Activated naive CD8-positive, alpha-beta T cell treated with anti-CD3 and anti-CD28 coated beads, Interleukin-2, amount 10 ng/mL, durations not matched to agents 7 days and 5 days (primary cell): ENCODE data around the gene DNAJB8. TPM values are rescaled to one million over a fixed set of nuclear protein-coding genes. Genes with fewer than 3 reads are reported as not detected.

Experiments used
- ATAC-seq: fragments of 150-1000 bp; cut with Tn5 transposase; one replicate; pipeline ENCODE4 v1.10.0; 2021; ENCODE audit warnings: low read depth, moderate library complexity
- POLR2A ChIA-PET: fragments of 350-600 bp; sonication (Branson Sonifier 250); formaldehyde crosslinking; loops from one replicate; lab custom pipeline; 2021; ENCODE audit warnings: antibody characterized with exemption; lab: Charles Lee
- DNase-seq: peaks from one replicate; pipeline ENCODE4 v3.0.0; 2021
- H3K27ac Mint-ChIP-seq: one replicate; pipeline ENCODE4 v1.8.0; 2022; ENCODE audit warnings: mild to moderate bottlenecking, mixed read lengths
- H3K27me3 Mint-ChIP-seq: one replicate; pipeline ENCODE4 v1.8.0; 2022; ENCODE audit warnings: mild to moderate bottlenecking, moderate library complexity, mixed read lengths
- H3K36me3 Mint-ChIP-seq: one replicate; pipeline ENCODE4 v1.8.0; 2021; ENCODE audit warnings: mild to moderate bottlenecking, mixed read lengths
- H3K4me1 Mint-ChIP-seq: one replicate; pipeline ENCODE4 v1.8.0; 2021; ENCODE audit warnings: mixed read lengths
- H3K4me3 Mint-ChIP-seq: one replicate; pipeline ENCODE4 v1.8.0; 2022; ENCODE audit warnings: mild to moderate bottlenecking, moderate library complexity, mixed read lengths
- H3K9me3 Mint-ChIP-seq: one replicate; pipeline ENCODE4 v1.8.0; 2021; ENCODE audit warnings: mixed read lengths
- total RNA-seq, 2 experiments: library from RNA; stranded (reverse); gene quantifications; one replicate each; pipeline ENCODE4 v1.2.3, GENCODE V29; 2021

The DNAJB8 gene
- total RNA-seq, 2 experiments from 2014 or later: not detected

GRCh38 chr3:128490915-128491690 lies 24.4 kb upstream of the DNAJB8 start:
- no peaks in the 10 kb centered on the region for H3K9me3 Mint-ChIP-seq
- peaks cover 80% of the 10 kb centered on the region for H3K27me3 Mint-ChIP-seq
- POLR2A ChIA-PET: no interaction called here
- H3K4me3 Mint-ChIP-seq: no peak overlapping the region
- no peaks in the 10 kb centered on the region for H3K36me3 Mint-ChIP-seq
- no peak overlapping the region for H3K27ac Mint-ChIP-seq
- ATAC-seq (no peak), DNase-seq (no peak)
- peaks cover 14% of the 10 kb centered on the region for H3K4me1 Mint-ChIP-seq

DNA sequence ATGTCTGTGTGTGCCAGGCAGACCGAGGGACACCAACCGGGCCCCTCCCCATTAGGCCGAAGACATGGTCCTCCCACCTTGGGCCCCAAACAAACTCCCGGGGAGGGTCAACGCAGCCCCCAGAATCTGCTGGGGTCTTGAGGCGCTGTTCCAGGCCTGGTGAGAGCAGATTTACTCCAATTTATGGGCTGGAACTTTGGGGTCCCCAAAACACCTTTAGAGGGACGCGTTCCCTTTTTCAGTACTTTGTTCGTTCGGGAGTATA lies 23.9 kb upstream of the DNAJB8 start:
- POLR2A ChIA-PET: no interaction called here
- Mint-ChIP-seq H3K27ac (no peak overlapping the region), H3K36me3 (no peaks in the 10 kb centered on the region), H3K9me3 (no peaks in the 10 kb centered on the region), H3K4me3 (no peak overlapping the region), H3K4me1 (peaks cover 14% of the 10 kb centered on the region), H3K27me3 (peaks cover 80% of the 10 kb centered on the region)
- ATAC-seq: no peak
- DNase-seq: no peak

DNA sequence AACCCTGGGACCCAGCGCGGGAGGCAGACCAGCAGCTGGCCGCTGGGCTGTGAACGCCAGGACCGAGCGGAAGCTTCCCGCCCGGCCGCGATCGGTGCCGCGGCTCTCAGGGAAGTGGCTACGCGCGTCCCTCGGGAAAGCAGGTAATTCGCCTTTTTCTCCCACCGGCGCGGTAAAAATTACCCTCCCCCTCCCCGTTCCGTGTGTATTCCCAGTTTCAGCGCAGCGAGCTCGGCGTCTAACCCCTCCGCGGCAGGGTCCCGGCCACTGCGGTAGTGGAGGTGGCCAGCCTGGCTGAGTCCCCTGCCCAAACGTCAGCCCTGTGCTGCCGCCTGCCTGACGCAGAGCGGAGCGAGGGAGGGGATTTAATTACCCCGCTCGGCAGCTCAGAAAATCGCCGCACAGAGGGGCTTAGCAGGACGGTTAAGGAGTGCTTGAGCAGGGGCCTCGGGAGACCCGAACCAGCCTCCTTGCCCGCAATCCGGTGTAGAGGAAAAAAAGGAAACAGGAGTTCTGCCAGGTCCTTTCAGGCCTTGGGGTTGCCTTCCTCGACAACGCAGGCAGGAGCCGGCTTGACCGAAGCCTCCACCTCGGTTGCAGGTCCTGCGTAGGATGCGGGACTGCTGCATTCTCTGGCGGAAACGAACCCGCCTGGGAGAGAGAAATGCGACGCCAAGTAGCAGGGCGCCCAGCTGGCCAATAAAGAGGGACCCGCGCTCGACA lies 23.4 kb upstream of the DNAJB8 start:
- ATAC-seq (no peak), DNase-seq (peak; percentile 52)
- Mint-ChIP-seq H3K27me3 (peaks cover 80% of the 10 kb centered on the region), H3K4me3 (peak overlapping the region; percentile 70), H3K36me3 (no peaks in the 10 kb centered on the region), H3K4me1 (peaks cover 14% of the 10 kb centered on the region), H3K27ac (peak overlapping the region; percentile 56), H3K9me3 (no peaks in the 10 kb centered on the region)
- POLR2A ChIA-PET: no interaction called here

DNA sequence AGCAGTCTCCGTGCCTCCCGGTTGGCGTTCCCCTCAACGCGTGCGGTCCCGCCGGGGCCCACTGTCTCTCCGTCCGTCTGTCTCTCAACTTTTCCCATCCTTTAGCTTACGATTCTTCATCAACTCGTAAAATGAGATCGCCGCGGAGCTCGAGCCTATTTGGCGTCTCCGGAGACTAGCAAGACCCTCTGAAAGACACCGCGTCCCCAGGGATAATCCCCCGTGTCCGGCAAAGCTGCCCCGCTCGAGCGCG lies 22.9 kb upstream of the DNAJB8 start:
- POLR2A ChIA-PET: no interaction called here
- Mint-ChIP-seq H3K9me3 (no peaks in the 10 kb centered on the region), H3K36me3 (no peaks in the 10 kb centered on the region), H3K4me3 (peak overlapping the region; percentile 70), H3K27ac (peak overlapping the region; percentile 56), H3K4me1 (peaks cover 15% of the 10 kb centered on the region), H3K27me3 (peaks cover 80% of the 10 kb centered on the region)
- no peak for ATAC-seq
- peak; percentile 53 for DNase-seq

GRCh38 chr3:128488991-128489673 lies 22.4 kb upstream of the DNAJB8 start:
- no peaks in the 10 kb centered on the region for H3K36me3 Mint-ChIP-seq
- peaks cover 80% of the 10 kb centered on the region for H3K27me3 Mint-ChIP-seq
- no peaks in the 10 kb centered on the region for H3K9me3 Mint-ChIP-seq
- peaks cover 15% of the 10 kb centered on the region for H3K4me1 Mint-ChIP-seq
- POLR2A ChIA-PET: no interaction called here
- peak; percentile 64 for DNase-seq
- peak; percentile 17 for ATAC-seq
- peak overlapping the region; percentile 58 for H3K4me3 Mint-ChIP-seq
- H3K27ac Mint-ChIP-seq: no peak overlapping the region

DNA sequence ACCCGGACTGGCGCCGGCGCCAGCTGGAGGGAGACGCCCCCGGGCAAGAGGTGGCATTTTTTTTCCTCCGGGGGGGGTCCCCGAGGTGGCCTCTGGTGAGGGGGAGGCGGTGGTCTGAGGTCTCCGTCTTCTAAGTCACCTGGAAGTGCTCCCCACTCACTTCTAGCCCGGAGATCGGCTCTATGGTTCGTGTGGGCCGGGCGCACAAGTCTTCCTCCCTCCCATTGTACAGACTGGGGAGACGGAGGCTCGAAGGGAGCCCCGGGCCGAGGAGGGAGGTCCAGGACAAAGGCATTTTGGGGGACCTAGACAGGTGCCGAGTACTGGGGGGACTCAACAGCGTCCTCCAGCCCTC lies 21.9 kb upstream of the DNAJB8 start:
- H3K36me3 Mint-ChIP-seq: no peaks in the 10 kb centered on the region
- DNase-seq (no peak), ATAC-seq (no peak)
- peaks cover 79% of the 10 kb centered on the region for H3K27me3 Mint-ChIP-seq
- H3K4me1 Mint-ChIP-seq: peaks cover 15% of the 10 kb centered on the region
- H3K9me3 Mint-ChIP-seq: no peaks in the 10 kb centered on the region
- POLR2A ChIA-PET: no interaction called here
- H3K27ac Mint-ChIP-seq: no peak overlapping the region
- H3K4me3 Mint-ChIP-seq: peak overlapping the region; percentile 58

DNA sequence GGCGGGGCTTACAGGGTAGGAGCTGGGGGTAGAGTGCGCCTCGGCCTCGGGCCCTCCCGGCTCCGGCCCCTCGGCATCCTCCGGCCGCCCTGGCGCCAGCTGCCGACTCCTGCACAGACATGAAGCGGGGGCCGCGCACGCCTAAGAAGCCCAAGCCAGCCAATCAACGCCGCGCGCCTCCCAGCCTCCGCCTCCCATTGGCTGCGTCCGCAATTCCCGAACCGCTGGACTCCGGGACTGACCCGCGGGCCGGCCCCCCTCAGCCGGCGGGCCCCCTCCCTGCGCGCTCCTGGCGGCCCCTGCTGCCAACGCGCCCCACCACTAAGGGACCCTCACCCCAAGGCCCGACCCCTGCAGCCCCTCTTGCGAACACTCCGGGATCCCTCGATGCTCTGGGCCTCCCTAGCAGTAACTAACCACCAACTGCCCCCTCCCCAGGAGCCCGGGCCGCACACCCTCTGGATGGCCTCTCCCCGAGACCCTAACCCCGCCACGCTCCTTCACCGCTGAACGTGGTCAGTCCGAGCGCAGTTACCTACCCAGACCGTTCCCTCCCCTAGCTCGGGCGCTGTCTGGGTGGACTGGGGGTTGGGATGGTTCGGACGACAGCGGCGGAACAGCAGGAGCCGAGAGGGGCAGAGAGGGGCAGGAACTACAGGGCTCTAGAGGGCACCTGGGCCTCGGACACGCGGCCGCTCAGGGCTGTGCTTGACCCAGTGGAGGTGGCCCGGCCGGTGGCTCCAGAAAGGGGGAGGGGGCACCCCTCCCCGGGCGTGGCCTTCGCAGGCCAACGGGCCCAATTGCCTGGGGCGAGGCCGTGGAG lies 21.3 kb upstream of the DNAJB8 start:
- Mint-ChIP-seq H3K27ac (no peak overlapping the region), H3K4me1 (peaks cover 18% of the 10 kb centered on the region), H3K4me3 (peak overlapping the region; percentile 79), H3K27me3 (peaks cover 81% of the 10 kb centered on the region), H3K9me3 (no peaks in the 10 kb centered on the region), H3K36me3 (no peaks in the 10 kb centered on the region)
- DNase-seq (peak; percentile 53), ATAC-seq (peak; percentile 45)
- POLR2A ChIA-PET: no interaction called here

- Mint-ChIP-seq H3K27me3 (peaks cover 86% of the 10 kb centered on the region), H3K9me3 (no peaks in the 10 kb centered on the region), H3K4me1 (peaks cover 19% of the 10 kb centered on the region), H3K4me3 (peak overlapping the region; percentile 79), H3K27ac (peak overlapping the region; percentile 49), H3K36me3 (no peaks in the 10 kb centered on the region)
- DNase-seq (no peak), ATAC-seq (peak; percentile 4)
- POLR2A ChIA-PET: no interaction called here
Observed at GRCh38 chr3:128487538-128487812, 20.8 kb upstream of the DNAJB8 start.

- Mint-ChIP-seq H3K4me1 (peaks cover 17% of the 10 kb centered on the region), H3K36me3 (no peaks in the 10 kb centered on the region), H3K9me3 (no peaks in the 10 kb centered on the region), H3K27me3 (peaks cover 88% of the 10 kb centered on the region), H3K27ac (peak overlapping the region; percentile 49), H3K4me3 (peak overlapping the region; percentile 79)
- ATAC-seq (peak; percentile 20), DNase-seq (no peak)
- POLR2A ChIA-PET: interaction anchor here (1.7 kb wide), 1 partner anchor 38 kb away, joined by 3 read pairs; no protein-coding TSS in a partner anchor
Observed at GRCh38 chr3:128486681-128487537, 20.2 kb upstream of the DNAJB8 start.

DNA sequence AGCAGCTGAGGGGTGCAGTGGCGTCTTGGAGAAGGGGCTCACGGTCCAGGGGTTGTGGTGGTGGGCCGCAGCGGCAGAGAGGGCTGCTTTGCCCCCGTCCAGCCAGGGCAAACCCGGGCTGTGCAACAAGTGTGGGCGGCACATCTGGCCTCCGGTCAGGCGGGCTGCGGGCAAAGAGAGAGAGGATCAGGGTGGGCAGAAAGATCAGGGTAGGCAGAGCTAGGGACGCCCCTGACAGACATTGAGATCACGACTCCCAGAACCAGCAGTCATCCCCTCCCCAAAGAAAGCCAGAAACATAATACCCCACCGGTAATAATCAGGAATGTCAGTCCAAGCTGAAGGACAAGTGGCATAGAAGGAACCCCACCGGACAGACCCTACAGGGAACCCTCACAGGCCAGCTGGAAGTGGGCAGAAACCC lies 19.5 kb upstream of the DNAJB8 start:
- Mint-ChIP-seq H3K36me3 (no peaks in the 10 kb centered on the region), H3K27me3 (peaks cover 83% of the 10 kb centered on the region), H3K9me3 (no peaks in the 10 kb centered on the region), H3K27ac (no peak overlapping the region), H3K4me1 (peaks cover 16% of the 10 kb centered on the region), H3K4me3 (peak overlapping the region; percentile 79)
- no peak for ATAC-seq
- no peak for DNase-seq
- POLR2A ChIA-PET: interaction anchor here (1.7 kb wide), 1 partner anchor 38 kb away, joined by 3 read pairs; no protein-coding TSS in a partner anchor

DNA sequence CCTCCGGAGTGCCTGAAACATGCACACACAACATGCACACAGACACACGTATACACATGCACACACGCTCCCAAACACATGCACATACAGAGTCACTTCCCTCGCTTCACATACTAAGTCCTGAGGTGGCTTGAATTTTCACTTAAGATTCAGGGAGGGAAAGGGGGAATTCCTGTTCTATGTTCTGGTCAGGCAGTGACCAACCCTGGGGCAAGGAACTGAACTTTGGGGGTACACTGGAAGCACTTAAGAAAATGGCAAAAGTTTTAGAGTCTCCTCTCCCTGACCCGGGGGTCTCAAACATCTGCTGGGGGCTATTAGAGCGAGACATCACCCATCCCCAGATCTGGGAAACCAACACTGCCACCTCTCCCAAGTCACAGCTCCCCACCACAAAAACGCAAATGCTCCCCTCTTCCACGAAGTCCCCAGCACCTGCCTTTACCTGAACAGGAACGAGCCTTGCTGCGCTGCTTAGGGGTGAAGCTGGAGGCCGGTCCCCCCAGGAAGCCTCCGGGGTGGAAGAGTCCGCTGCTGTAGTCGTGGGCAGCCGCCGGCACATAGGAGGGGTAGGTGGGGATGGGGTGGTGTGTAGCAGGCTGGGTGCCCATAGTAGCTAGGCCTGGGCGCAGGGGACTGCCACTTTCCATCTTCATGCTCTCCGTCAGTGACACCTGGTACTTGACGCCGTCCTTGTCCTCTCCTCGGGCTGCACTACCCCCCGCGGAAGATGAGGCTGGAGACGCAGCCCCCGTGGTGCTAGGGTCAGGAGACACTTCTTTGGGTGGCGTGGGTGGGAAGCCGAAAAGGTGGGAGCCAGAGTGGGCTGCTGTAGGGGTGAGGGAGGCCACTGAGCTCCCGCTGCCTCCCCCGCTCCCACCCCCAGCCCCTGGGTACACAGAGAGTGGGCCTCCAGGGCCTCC lies 18.9 kb upstream of the DNAJB8 start:
- no peak for DNase-seq
- peaks cover 15% of the 10 kb centered on the region for H3K4me1 Mint-ChIP-seq
- POLR2A ChIA-PET: interaction anchor here (1.7 kb wide), 1 partner anchor 37 kb away, joined by 3 read pairs; no protein-coding TSS in a partner anchor
- no peak overlapping the region for H3K4me3 Mint-ChIP-seq
- no peaks in the 10 kb centered on the region for H3K9me3 Mint-ChIP-seq
- no peaks in the 10 kb centered on the region for H3K36me3 Mint-ChIP-seq
- H3K27me3 Mint-ChIP-seq: peaks cover 77% of the 10 kb centered on the region
- ATAC-seq: no peak
- H3K27ac Mint-ChIP-seq: no peak overlapping the region
